H9 (cell line): ENCODE measurements around the gene MED23. TPM values are rescaled to one million over a fixed set of nuclear protein-coding genes. Genes with fewer than 3 reads are reported as not detected.

Source experiments
- DNase-seq: peaks from one replicate; pipeline ENCODE4 v3.0.0-alpha.2; 2017
- H2AFZ ChIP-seq: one replicate; pipeline ENCODE4 v1.6.1; 2013; ENCODE audit warnings: mild to moderate bottlenecking, low read length, control low read depth, moderate library complexity
- H2AK5ac ChIP-seq: 2 replicates; pipeline ENCODE4 v1.6.1; 2013; ENCODE audit warnings: low read length, control low read depth, mixed read lengths; ENCODE audit not compliant: insufficient read length
- H2BK120ac ChIP-seq: one replicate; pipeline ENCODE4 v1.6.1; 2013; ENCODE audit warnings: low read depth, mild to moderate bottlenecking, low read length, control low read depth, inconsistent platforms; ENCODE audit not compliant: poor library complexity, severe bottlenecking
- H2BK12ac ChIP-seq: 2 replicates; pipeline ENCODE4 v1.6.1; 2013; ENCODE audit warnings: low read length, control low read depth, mixed read lengths, low read depth; ENCODE audit not compliant: insufficient read length
- H2BK15ac ChIP-seq: 2 replicates; pipeline ENCODE4 v1.6.1; 2013; ENCODE audit warnings: low read depth, low read length, control low read depth
- H2BK20ac ChIP-seq: one replicate; pipeline ENCODE4 v1.6.1; 2013; ENCODE audit warnings: low read depth, mild to moderate bottlenecking, low read length, control low read depth, inconsistent platforms; ENCODE audit not compliant: poor library complexity, severe bottlenecking
- H2BK5ac ChIP-seq: 2 replicates; pipeline ENCODE4 v1.6.1; 2013; ENCODE audit warnings: low read length, control low read depth, mixed read lengths; ENCODE audit not compliant: insufficient read length
- H3K14ac ChIP-seq: 2 replicates; pipeline ENCODE4 v1.6.1; 2013; ENCODE audit warnings: low read length, control low read depth; ENCODE audit not compliant: insufficient read depth
- H3K18ac ChIP-seq: 2 replicates; pipeline ENCODE4 v1.6.1; 2013; ENCODE audit warnings: low read depth, mild to moderate bottlenecking, mixed read lengths, low read length, control low read depth; ENCODE audit not compliant: insufficient read length
- H3K23ac ChIP-seq: 2 replicates; pipeline ENCODE4 v1.6.1; 2013; ENCODE audit warnings: low read length, control low read depth, mixed read lengths, low read depth; ENCODE audit not compliant: insufficient read length
- H3K23me2 ChIP-seq: 2 replicates; pipeline ENCODE4 v1.6.1; 2013; ENCODE audit warnings: low read depth, mild to moderate bottlenecking, mixed read lengths, low read length, control low read depth; ENCODE audit not compliant: insufficient read length, poor library complexity, severe bottlenecking
- H3K27ac ChIP-seq: 2 replicates; pipeline ENCODE4 v1.5.1; 2013; ENCODE audit warnings: low read length, control low read depth, mixed read lengths, low read depth; ENCODE audit not compliant: insufficient read length
- H3K27me3 ChIP-seq: 2 replicates; pipeline ENCODE4 v1.6.1; 2013; ENCODE audit warnings: low read length, control low read depth, inconsistent platforms; ENCODE audit not compliant: insufficient read depth
- H3K4ac ChIP-seq: 2 replicates; pipeline ENCODE4 v1.6.1; 2013; ENCODE audit warnings: low read depth, mild to moderate bottlenecking, control low read depth, inconsistent platforms, low read length, moderate library complexity
- H3K4me1 ChIP-seq: 2 replicates; pipeline ENCODE4 v1.6.1; 2013; ENCODE audit warnings: low read length, control low read depth, inconsistent platforms; ENCODE audit not compliant: insufficient read depth
- H3K4me2 ChIP-seq: 2 replicates; pipeline ENCODE4 v1.6.1; 2013; ENCODE audit warnings: low read length, control low read depth, mixed read lengths; ENCODE audit not compliant: insufficient read length, insufficient read depth
- H3K56ac ChIP-seq: 2 replicates; pipeline ENCODE4 v1.6.1; 2013; ENCODE audit warnings: low read depth, mild to moderate bottlenecking, mixed read lengths, low read length, control low read depth; ENCODE audit not compliant: insufficient read length
- H3K79me1 ChIP-seq: 2 replicates; pipeline ENCODE4 v1.6.1; 2013; ENCODE audit warnings: low read depth, mild to moderate bottlenecking, moderate library complexity, low read length, control low read depth, inconsistent platforms; ENCODE audit not compliant: insufficient read depth, poor library complexity, severe bottlenecking
- H3K79me2 ChIP-seq: 2 replicates; pipeline ENCODE4 v1.6.1; 2013; ENCODE audit warnings: low read length, control low read depth, inconsistent platforms; ENCODE audit not compliant: insufficient read depth
- H3K9ac ChIP-seq: 2 replicates; pipeline ENCODE4 v1.6.1; 2013; ENCODE audit warnings: low read length, control low read depth, mixed read lengths; ENCODE audit not compliant: insufficient read length; ENCODE audit errors: extremely low read depth
- H3K9me3 ChIP-seq: one replicate; pipeline ENCODE4 v1.6.1; 2013; ENCODE audit warnings: low read depth, low read length, inconsistent platforms; ENCODE audit not compliant: control insufficient read depth
- H3T11ph ChIP-seq: one replicate; pipeline ENCODE4 v1.6.1; 2013; ENCODE audit warnings: mild to moderate bottlenecking, low read length, control low read depth, inconsistent platforms
- H4K20me1 ChIP-seq: one replicate; pipeline ENCODE4 v1.6.1; 2013; ENCODE audit not compliant: control insufficient read depth, insufficient read length, insufficient read depth
- H4K5ac ChIP-seq: 2 replicates; pipeline ENCODE4 v1.6.1; 2013; ENCODE audit warnings: low read depth, mild to moderate bottlenecking, mixed read lengths, low read length, control low read depth; ENCODE audit not compliant: insufficient read length
- H4K8ac ChIP-seq: replicated peaks from 2 replicates; pipeline ENCODE4 v1.6.1; 2013; ENCODE audit warnings: low read length, control low read depth, mixed read lengths, low read depth; ENCODE audit not compliant: insufficient read length
- H4K91ac ChIP-seq: 2 replicates; pipeline ENCODE4 v1.6.1; 2013; ENCODE audit warnings: low read depth, mild to moderate bottlenecking, moderate library complexity, mixed read lengths, low read length, control low read depth; ENCODE audit not compliant: insufficient read length
- H3K27ac Mint-ChIP-seq, 3 experiments: 2 replicates in 2 of 3; 3 replicates in 1 of 3; pipeline ENCODE4 v1.8.0; 2020 to 2021; ENCODE audit warnings: mixed read lengths in 3 of 3, mild to moderate bottlenecking in 1 of 3, moderate library complexity in 1 of 3
- H3K27me3 Mint-ChIP-seq: 2 replicates; pipeline ENCODE4 v1.8.0; 2021; ENCODE audit warnings: low read depth, mild to moderate bottlenecking, moderate library complexity, mixed read lengths
- H3K36me3 Mint-ChIP-seq, 3 experiments: 2 replicates in 2 of 3; 3 replicates in 1 of 3; pipeline ENCODE4 v1.8.0; 2020 to 2021; ENCODE audit warnings: low read depth in 3 of 3, mixed read lengths in 3 of 3; ENCODE audit not compliant: insufficient read depth in 1 of 3
- H3K4me1 Mint-ChIP-seq, 2 experiments: 2 replicates each; pipeline ENCODE4 v1.8.0; 2020; ENCODE audit warnings: mixed read lengths in 2 of 2
- H3K4me3 Mint-ChIP-seq, 2 experiments: 2 replicates in 1 of 2; 3 replicates in 1 of 2; pipeline ENCODE4 v1.8.0; 2020 to 2021; ENCODE audit warnings: mild to moderate bottlenecking in 2 of 2, mixed read lengths in 2 of 2, moderate library complexity in 1 of 2
- H3K9me3 Mint-ChIP-seq, 2 experiments: 2 replicates in 1 of 2; 3 replicates in 1 of 2; pipeline ENCODE4 v1.8.0; 2020; ENCODE audit warnings: mild to moderate bottlenecking in 2 of 2, mixed read lengths in 2 of 2, moderate library complexity in 1 of 2
- CTCF ChIP-seq: fragments of 200-600 bp; sonication (generic); conservative IDR thresholded peaks from 3 replicates; pipeline ENCODE4 v1.8.0; 2021; ENCODE audit warnings: antibody characterized with exemption, mild to moderate bottlenecking
- WGBS: extraction: QIAGEN DNeasy Blood & Tissue Kit; methylation state at CpG from one replicate; pipeline ENCODE4 v1.1.7; 2013; ENCODE audit warnings: missing lambda C conversion rate, low lambda C conversion rate, mixed read lengths; ENCODE audit not compliant: insufficient read length; ENCODE audit errors: extremely low coverage; 5-methylcytosine and 5-hydroxymethylcytosine counted together
- total RNA-seq: library from RNA; stranded (reverse); gene quantifications from 2 replicates; pipeline ENCODE4 v1.2.1, GENCODE V29; 2021

MED23 gene
- total RNA-seq, 1 experiment from 2014 or later = 16.2 TPM

- no peaks in the 10 kb centered on the region for H3K27me3 Mint-ChIP-seq
- no peak overlapping the region for H3K27ac Mint-ChIP-seq
- Histone ChIP-seq H3K14ac (no peak overlapping the region), H4K91ac (no peak overlapping the region), H3K56ac (no peak overlapping the region), H3K4ac (no peak overlapping the region), H3K4me2 (no peak overlapping the region), H4K8ac (no peak overlapping the region), H3K23ac (no peak overlapping the region), H2BK120ac (no peak overlapping the region), H3K79me1 (no peaks in the 10 kb centered on the region), H4K20me1 (no peaks in the 10 kb centered on the region), H3K27ac (no peak overlapping the region), H2BK20ac (no peak overlapping the region), H3K4me1 (0 out of 2 replicates have a peak, but pooled peaks cover 2% of the 10 kb centered on the region), H2AFZ (no peak overlapping the region), H3T11ph (no peak overlapping the region), H2BK12ac (no peak overlapping the region), H2AK5ac (no peak overlapping the region), H3K9me3 (no peaks in the 10 kb centered on the region), H3K27me3 (no peaks in the 10 kb centered on the region), H2BK5ac (no peak overlapping the region), H2BK15ac (no peak overlapping the region), H3K18ac (no peak overlapping the region), H3K9ac (no peak overlapping the region), H3K79me2 (peaks cover 2% of the 10 kb centered on the region; the same call in 1 of the 2 replicates), H3K23me2 (no peaks in the 10 kb centered on the region), H4K5ac (no peak overlapping the region)
- H3K36me3 Mint-ChIP-seq = peaks cover 0 to 5% (median 2%) of the 10 kb centered on the region in 3 experiments; a peak in 3 of 7 replicates
- WGBS = no CpG with 5 or more reads among the region's 2 CpGs
- DNase-seq = no peak
- no peaks in the 10 kb centered on the region for H3K9me3 Mint-ChIP-seq
- no peak for TF ChIP-seq CTCF
- peaks cover 10 to 12% of the 10 kb centered on the region in 2 experiments for H3K4me1 Mint-ChIP-seq
- no peak overlapping the region for H3K4me3 Mint-ChIP-seq
Observed at GRCh38 chr6:131629651-131630050, 1.6 kb upstream of the MED23 start.
